Upper lobe of right lung (tissue), 1 donor: ENCODE results near the gene TMEM178B. TPM values are rescaled to one million over a fixed set of nuclear protein-coding genes. Genes with fewer than 3 reads are reported as not detected.

Experiments used
- ATAC-seq: fragments of 200-7000 bp; cut with Tn5 transposase; one replicate; pipeline ENCODE4 v1.9.1; 2020; ENCODE audit warnings: mild to moderate bottlenecking, moderate library complexity
- DNase-seq: peaks from one replicate; pipeline ENCODE4 v3.0.0-alpha.2; 2020
- H3K27ac ChIP-seq: fragments of 200-600 bp; one replicate; pipeline ENCODE4 v1.8.0; 2022
- H3K27me3 ChIP-seq: fragments of 200-600 bp; one replicate; pipeline ENCODE4 v1.8.0; 2022; ENCODE audit warnings: mild to moderate bottlenecking
- H3K36me3 ChIP-seq: fragments of 200-600 bp; one replicate; pipeline ENCODE4 v1.8.0; 2022
- H3K4me1 ChIP-seq: fragments of 200-600 bp; one replicate; pipeline ENCODE4 v1.8.0; 2022
- H3K4me3 ChIP-seq: fragments of 200-600 bp; one replicate; pipeline ENCODE4 v1.8.0; 2022; ENCODE audit warnings: mild to moderate bottlenecking
- H3K9me3 ChIP-seq: fragments of 200-600 bp; one replicate; pipeline ENCODE4 v1.8.0; 2022
- CTCF ChIP-seq: fragments of 200-600 bp; IDR thresholded peaks from one replicate; pipeline ENCODE4 v1.8.0; 2022; ENCODE audit warnings: antibody characterized with exemption
- intact Hi-C: fragments of 100-400 bp; cut with DNase I; formaldehyde crosslinking; loops from one replicate; pipeline ENCODE4 v1.11.0; 2022
- total RNA-seq: library from RNA; stranded (reverse); fragmentation: NEBNext Ultra II Directional; extraction: Animal tissue kit (Norgen Biotek cat#: 25700); gene quantifications from one replicate; pipeline ENCODE4 v1.2.1, GENCODE V29; 2021
- donor health status: DM: no; HTN: yes; CAD: no; lungs with severe emphysema.

TMEM178B gene
- total RNA-seq, 1 donor from 2014 or later = 1.4 TPM

- no peak overlapping the region for H3K27ac ChIP-seq
- no peaks in the 10 kb centered on the region for H3K27me3 ChIP-seq
- TF ChIP-seq CTCF = no peak
- H3K4me3 ChIP-seq = no peak overlapping the region
- no peak for ATAC-seq
- H3K4me1 ChIP-seq = no peaks in the 10 kb centered on the region
- no peaks in the 10 kb centered on the region for H3K36me3 ChIP-seq
- DNase-seq = no peak
- H3K9me3 ChIP-seq = no peaks in the 10 kb centered on the region
- intact Hi-C loops = no loop called here
These were observed 382.8 kb downstream of the TMEM178B start for GRCh38 chr7:141456711-141457110.

- DNase-seq = no peak
- no peak for ATAC-seq
These were observed 387.2 kb downstream of the TMEM178B start for GRCh38 chr7:141460781-141461715.

GRCh38 chr7:141461924-141462323 lies 388.1 kb downstream of the TMEM178B start:
- no peak overlapping the region for H3K27ac ChIP-seq
- H3K4me1 ChIP-seq = no peaks in the 10 kb centered on the region
- intact Hi-C loops = no loop called here
- no peak for DNase-seq
- no peaks in the 10 kb centered on the region for H3K36me3 ChIP-seq
- H3K4me3 ChIP-seq = no peak overlapping the region
- no peaks in the 10 kb centered on the region for H3K9me3 ChIP-seq
- TF ChIP-seq CTCF = no peak
- ATAC-seq = no peak
- no peaks in the 10 kb centered on the region for H3K27me3 ChIP-seq

More at GRCh38 chr7:141460781-141461715, 387.2 kb downstream of the TMEM178B start:
- H3K27ac ChIP-seq = no peak overlapping the region
- no peaks in the 10 kb centered on the region for H3K36me3 ChIP-seq
- TF ChIP-seq CTCF = no peak
- no peak overlapping the region for H3K4me3 ChIP-seq
- H3K9me3 ChIP-seq = no peaks in the 10 kb centered on the region
- H3K27me3 ChIP-seq = no peaks in the 10 kb centered on the region
- H3K4me1 ChIP-seq = no peaks in the 10 kb centered on the region
- intact Hi-C loops = no loop called here

DNA sequence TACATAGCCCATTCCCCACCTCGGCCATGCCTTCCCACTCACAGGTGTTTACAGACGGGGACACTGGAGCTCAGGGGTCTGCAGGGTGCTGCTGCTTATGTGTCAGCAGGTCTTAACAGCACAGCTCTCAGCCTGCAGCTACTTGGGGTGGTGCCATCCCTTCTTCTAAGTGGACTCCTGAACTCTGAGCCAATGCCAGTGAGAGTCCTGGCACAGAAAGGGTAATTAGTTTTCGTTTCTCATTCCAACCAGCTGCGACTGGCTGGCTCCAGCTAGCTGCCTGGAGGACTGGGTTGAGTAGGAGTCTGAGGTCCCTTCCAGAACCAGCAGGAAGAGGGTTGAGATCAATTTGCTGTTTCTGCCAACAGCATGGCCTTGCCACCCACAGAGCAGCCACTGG lies 389.1 kb downstream of the TMEM178B start:
- DNase-seq (no peak), ATAC-seq (no peak)
- no peaks in the 10 kb centered on the region for H3K36me3 ChIP-seq
- H3K27ac ChIP-seq = no peak overlapping the region
- no peaks in the 10 kb centered on the region for H3K9me3 ChIP-seq
- intact Hi-C loops = no loop called here
- no peaks in the 10 kb centered on the region for H3K27me3 ChIP-seq
- H3K4me3 ChIP-seq = no peak overlapping the region
- no peak for TF ChIP-seq CTCF
- no peaks in the 10 kb centered on the region for H3K4me1 ChIP-seq

DNA sequence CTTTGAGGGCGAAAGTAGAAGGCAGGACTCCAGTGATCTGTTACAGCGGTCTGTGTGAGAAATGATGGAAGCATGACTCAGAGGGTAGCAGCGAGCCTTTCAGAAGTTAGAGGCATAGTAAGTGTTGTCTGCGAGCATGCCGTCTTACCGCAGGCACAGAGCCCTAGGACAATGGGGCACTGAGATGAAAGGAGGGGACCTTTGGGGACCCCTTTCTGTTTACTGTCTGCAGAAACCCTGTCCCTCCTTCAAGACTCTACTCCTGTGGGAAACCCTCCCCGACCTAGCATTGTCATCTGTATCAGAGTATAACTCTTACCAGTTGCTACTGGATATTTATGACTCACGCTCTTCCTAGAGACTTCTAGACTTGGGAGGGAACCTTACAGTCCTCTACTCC lies 390.1 kb downstream of the TMEM178B start:
- ATAC-seq = no peak
- H3K4me1 ChIP-seq = no peaks in the 10 kb centered on the region
- no peak overlapping the region for H3K4me3 ChIP-seq
- no peaks in the 10 kb centered on the region for H3K27me3 ChIP-seq
- no peak for DNase-seq
- no peak for TF ChIP-seq CTCF
- no peaks in the 10 kb centered on the region for H3K36me3 ChIP-seq
- H3K9me3 ChIP-seq = no peaks in the 10 kb centered on the region
- intact Hi-C loops = no loop called here
- H3K27ac ChIP-seq = no peak overlapping the region
